GM12878 (cell line): Measurements from ENCODE around the gene TSPEAR. TPM values are rescaled to one million over a fixed set of nuclear protein-coding genes. Genes with fewer than 3 reads are reported as not detected.

Source experiments
- ATAC-seq: fragments of 200-7000 bp; cut with Tn5 transposase; 3 replicates; pipeline ENCODE4 v1.9.1; 2020; ENCODE audit warnings: mild to moderate bottlenecking, moderate library complexity
- BruUV-seq: library from RNA; stranded (reverse); fragments of 400-500 nt; replicated peaks from 2 replicates; lab custom pipeline; 2021; lab: Mats Ljungman, UMichigan
- CTCF ChIA-PET: fragments of 300-600 bp; sonication (Branson Sonifier 250); formaldehyde crosslinking; extraction: SDS; loops from one replicate; lab custom pipeline; 2021; ENCODE audit warnings: inconsistent platforms; lab: Yijun Ruan, JAX
- POLR2A ChIA-PET: fragments of 350-600 bp; formaldehyde crosslinking; extraction: SDS; loops from one replicate; lab custom pipeline; 2021; ENCODE audit warnings: inconsistent platforms; lab: Charles Lee
- RAD21 ChIA-PET: fragments of 300-600 bp; sonication (Branson Sonifier 250); formaldehyde crosslinking; loops from one replicate; lab custom pipeline; 2023; ENCODE audit warnings: antibody characterized with exemption; ENCODE audit not compliant: unreplicated experiment; lab: Charles Lee
- SMC1A ChIA-PET: fragments of 300-600 bp; sonication (Branson Sonifier 250); formaldehyde crosslinking; loops from one replicate; lab custom pipeline; 2023; ENCODE audit not compliant: unreplicated experiment, uncharacterized antibody; lab: Charles Lee
- DNase-seq: peaks from one replicate; pipeline ENCODE4 v3.0.0-alpha.2; 2011; ENCODE audit warnings: low read depth, low spot score
- FAIRE-seq: peaks from 3 replicates; lab custom pipeline; 2011; peaks lifted over from hg19 to GRCh38; lab: Jason Lieb, UNC
- H2AFZ ChIP-seq: 2 replicates; pipeline ENCODE4 v1.6.0; 2011; ENCODE audit warnings: low read depth, low read length, control low read depth; ENCODE audit not compliant: control insufficient read depth
- H3K27ac ChIP-seq: 2 replicates; pipeline ENCODE4 v1.5.1; 2011; ENCODE audit warnings: control low read depth; ENCODE audit not compliant: control insufficient read depth, insufficient read depth
- H3K27me3 ChIP-seq, 2 experiments: replicated peaks in 1 of 2; 2 replicates each; pipeline versions ENCODE4 v1.6.0 to v1.6.1; 2011; ENCODE audit warnings: low read length in 1 of 2; ENCODE audit not compliant: control insufficient read depth in 2 of 2, insufficient read depth in 2 of 2
- H3K36me3 ChIP-seq, 2 experiments: 2 replicates each; pipeline ENCODE4 v1.5.1; 2011; ENCODE audit warnings: low read length in 1 of 2; ENCODE audit not compliant: control insufficient read depth in 2 of 2, insufficient read depth in 2 of 2
- H3K4me1 ChIP-seq: 2 replicates; pipeline ENCODE4 v1.6.1; 2011; ENCODE audit warnings: mild to moderate bottlenecking, low read length, moderate library complexity, mixed read lengths; ENCODE audit not compliant: control insufficient read depth, insufficient read depth
- H3K4me2 ChIP-seq: 2 replicates; pipeline ENCODE4 v1.6.0; 2011; ENCODE audit warnings: control low read depth; ENCODE audit not compliant: control insufficient read depth, insufficient read depth
- H3K4me3 ChIP-seq: fragments of 200-600 bp; sonication (generic); 2 replicates; pipeline ENCODE4 v1.5.1; 2016
- H3K79me2 ChIP-seq: 2 replicates; pipeline ENCODE4 v1.6.0; 2011; ENCODE audit warnings: low read length; ENCODE audit not compliant: control insufficient read depth, insufficient read depth
- H3K9ac ChIP-seq: 2 replicates; pipeline ENCODE4 v1.8.0; 2011; ENCODE audit warnings: low read length, control low read depth, mixed read lengths; ENCODE audit not compliant: control insufficient read depth, insufficient read depth
- H3K9me3 ChIP-seq: replicated peaks from 3 replicates; pipeline ENCODE4 v1.5.1; 2011; ENCODE audit warnings: mild to moderate bottlenecking, low read length; ENCODE audit not compliant: control insufficient read depth, insufficient read depth
- H4K20me1 ChIP-seq: 2 replicates; pipeline ENCODE4 v1.6.0; 2011; ENCODE audit not compliant: control insufficient read depth, insufficient read depth
- NBN ChIP-seq: fragments of 450-650 bp; IDR thresholded peaks from 2 replicates; pipeline ENCODE4 v1.6.1; 2016
- SUZ12 ChIP-seq: fragments of 200-600 bp; sonication (generic); IDR thresholded peaks from one replicate; pipeline ENCODE4 v1.6.1; 2018; ENCODE audit warnings: antibody characterized with exemption, mild to moderate bottlenecking; ENCODE audit not compliant: unreplicated experiment
- ZNF384 ChIP-seq: IDR thresholded peaks from 2 replicates; pipeline ENCODE4 v1.6.1; 2012; ENCODE audit warnings: low read depth, mild to moderate bottlenecking, low read length, improper control_type of control experiment, borderline replicate concordance
- WGBS: methylation state at CpG from one replicate; pipeline ENCODE4 v1.1.6; 2016; ENCODE audit warnings: low lambda C conversion rate; ENCODE audit not compliant: insufficient replicate concordance, insufficient coverage; ENCODE audit errors: missing lambda C conversion rate; 5-methylcytosine and 5-hydroxymethylcytosine counted together
- in situ Hi-C: fragments of 300-500 bp; cut with MboI; formaldehyde crosslinking; loops from 9 replicates; pipeline ENCODE4 v1.14.3; 2018; ENCODE audit warnings: mixed read lengths
- intact Hi-C: fragments of 100-400 bp; cut with micrococcal nuclease; formaldehyde crosslinking; loops from one replicate; pipeline ENCODE4 v1.14.2; 2022; ENCODE audit not compliant: unreplicated experiment
- polyA plus RNA-seq, 11 experiments: library from polyadenylated mRNA; depleted of rRNA in 4 of 11; unstranded in 6 of 11; stranded (reverse) in 5 of 11; fragments of >200 nt; fragmentation: Nextera tagmentation in 4 of 11; fragmentation: Illumina TruSeq in 1 of 11; extraction: Ambion mirVana in 4 of 11; extraction: Trizol in 1 of 11; gene quantifications; 1 replicate in 1 of 11; 2 replicates in 10 of 11; pipeline versions ENCODE4 v1.2.1 to v1.2.3, GENCODE V29; 2011 to 2016; ENCODE audit warnings: inconsistent platforms in 2 of 11, missing spikeins in 2 of 11, low read depth in 1 of 11
- total RNA-seq, 4 experiments: library from RNA; depleted of rRNA in 3 of 4; stranded (reverse); fragments of >200 nt in 3 of 4; fragmentation: Illumina TruSeq in 1 of 4; extraction: Trizol in 1 of 4; gene quantifications; 2 replicates each; pipeline versions ENCODE4 v1.2.1 to v1.2.3, GENCODE V29; 2013 to 2021
- TF ChIP-seq, protein P1 (sequence below): fragments of 450-650 bp; formaldehyde crosslinking; IDR thresholded peaks from 2 replicates; pipeline ENCODE4 v1.4.0; 2020; ENCODE audit warnings: mild to moderate bottlenecking, moderate library complexity
- TF ChIP-seq, protein P2 (sequence below): fragments of 450-650 bp; IDR thresholded peaks from 2 replicates; pipeline ENCODE4 v1.6.1; 2017; ENCODE audit warnings: antibody characterized with exemption, mild to moderate bottlenecking, moderate library complexity

The TSPEAR gene
- total and polyA plus RNA-seq, 10 of the 15 experiments (the other 5 are each of a cell fraction or from before 2014, with no cell fraction given) = not detected

DNA sequence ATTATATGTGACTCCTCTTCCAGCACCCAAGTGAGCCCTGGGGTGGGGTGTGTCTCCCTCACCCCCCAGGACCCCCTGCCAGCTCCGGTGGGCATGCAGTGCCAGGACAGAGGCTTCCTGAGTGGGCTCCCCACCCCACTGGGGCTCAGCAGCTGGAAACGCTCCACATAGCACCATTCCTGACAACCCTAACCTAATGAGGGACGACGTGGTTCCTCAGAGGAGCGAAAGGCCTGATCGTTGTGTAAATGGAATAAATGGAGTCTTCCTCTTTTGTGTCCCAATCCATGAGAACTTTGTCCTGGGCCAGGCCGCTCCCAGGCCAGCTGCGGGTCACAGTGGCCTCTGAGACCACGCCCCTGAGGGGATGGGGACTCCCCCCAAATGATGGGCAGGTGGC, 1.8 kb upstream of the TSPEAR start (continued):
- TF ChIP-seq, protein P1, sequence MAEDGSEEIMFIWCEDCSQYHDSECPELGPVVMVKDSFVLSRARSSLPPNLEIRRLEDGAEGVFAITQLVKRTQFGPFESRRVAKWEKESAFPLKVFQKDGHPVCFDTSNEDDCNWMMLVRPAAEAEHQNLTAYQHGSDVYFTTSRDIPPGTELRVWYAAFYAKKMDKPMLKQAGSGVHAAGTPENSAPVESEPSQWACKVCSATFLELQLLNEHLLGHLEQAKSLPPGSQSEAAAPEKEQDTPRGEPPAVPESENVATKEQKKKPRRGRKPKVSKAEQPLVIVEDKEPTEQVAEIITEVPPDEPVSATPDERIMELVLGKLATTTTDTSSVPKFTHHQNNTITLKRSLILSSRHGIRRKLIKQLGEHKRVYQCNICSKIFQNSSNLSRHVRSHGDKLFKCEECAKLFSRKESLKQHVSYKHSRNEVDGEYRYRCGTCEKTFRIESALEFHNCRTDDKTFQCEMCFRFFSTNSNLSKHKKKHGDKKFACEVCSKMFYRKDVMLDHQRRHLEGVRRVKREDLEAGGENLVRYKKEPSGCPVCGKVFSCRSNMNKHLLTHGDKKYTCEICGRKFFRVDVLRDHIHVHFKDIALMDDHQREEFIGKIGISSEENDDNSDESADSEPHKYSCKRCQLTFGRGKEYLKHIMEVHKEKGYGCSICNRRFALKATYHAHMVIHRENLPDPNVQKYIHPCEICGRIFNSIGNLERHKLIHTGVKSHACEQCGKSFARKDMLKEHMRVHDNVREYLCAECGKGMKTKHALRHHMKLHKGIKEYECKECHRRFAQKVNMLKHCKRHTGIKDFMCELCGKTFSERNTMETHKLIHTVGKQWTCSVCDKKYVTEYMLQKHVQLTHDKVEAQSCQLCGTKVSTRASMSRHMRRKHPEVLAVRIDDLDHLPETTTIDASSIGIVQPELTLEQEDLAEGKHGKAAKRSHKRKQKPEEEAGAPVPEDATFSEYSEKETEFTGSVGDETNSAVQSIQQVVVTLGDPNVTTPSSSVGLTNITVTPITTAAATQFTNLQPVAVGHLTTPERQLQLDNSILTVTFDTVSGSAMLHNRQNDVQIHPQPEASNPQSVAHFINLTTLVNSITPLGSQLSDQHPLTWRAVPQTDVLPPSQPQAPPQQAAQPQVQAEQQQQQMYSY (CRISPR knock-in tag) = no peak
- TF ChIP-seq NBN (no peak), ZNF384 (no peak)
- TF ChIP-seq, all 136 proteins: peak for 0

DNA sequence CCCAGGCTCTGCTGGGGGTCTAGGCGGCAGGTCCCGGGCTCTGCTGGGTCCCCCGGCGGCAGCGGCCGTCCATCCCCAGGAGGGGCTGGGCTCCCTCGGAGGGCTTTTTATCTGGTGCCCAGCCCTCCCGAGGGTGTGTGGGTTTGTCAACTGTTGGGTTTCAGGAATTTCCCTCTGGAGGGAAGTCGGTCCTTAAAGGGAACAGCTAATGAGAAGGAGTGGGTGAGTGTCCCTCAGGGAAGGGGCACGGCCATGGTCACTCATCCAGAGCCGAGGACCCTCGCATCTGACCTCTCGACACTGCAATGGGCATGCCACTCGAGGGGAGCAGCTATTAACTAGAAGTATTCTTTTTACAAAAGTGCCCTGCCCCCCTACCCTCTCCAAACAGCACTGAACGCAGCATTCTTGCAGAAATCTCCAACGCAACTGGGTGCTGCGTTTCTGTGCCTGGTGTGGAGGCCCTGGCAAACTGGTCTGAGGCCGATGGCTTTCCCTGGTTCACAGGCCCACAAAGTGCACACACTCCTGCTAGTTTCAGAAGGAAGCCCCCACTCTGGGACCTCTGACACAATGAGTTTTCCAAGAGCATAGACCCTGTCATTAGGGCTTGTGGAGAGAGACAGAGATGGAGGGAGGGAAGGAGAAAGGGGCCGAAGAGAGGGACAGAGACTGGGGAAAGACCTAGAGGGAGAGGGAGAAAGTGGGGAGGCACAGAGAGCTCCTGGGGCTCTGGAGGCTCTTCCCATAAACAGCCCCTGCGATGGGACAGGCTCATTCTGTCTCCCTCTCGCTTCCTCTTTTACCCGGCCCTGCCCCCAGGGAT, 1.0 kb upstream of the TSPEAR start:
- FAIRE-seq (no peak), ATAC-seq (no peak), DNase-seq (no peak)
- H3K27me3 ChIP-seq = peaks cover 12 to 18% of the 10 kb centered on the region in 2 experiments; a peak in 3 of 4 replicates
- H3K4me3 ChIP-seq = no peak overlapping the region
- H3K4me1 ChIP-seq = no peaks in the 10 kb centered on the region
- no peak overlapping the region for H3K27ac ChIP-seq
- in situ Hi-C loops (no loop called here), intact Hi-C loops (no loop called here)
- ChIA-PET SMC1A (no interaction called here), POLR2A (no interaction called here), CTCF (interaction anchor here (1.6 kb wide), 1 partner anchor 81 kb away, joined by 5 read pairs; no protein-coding TSS in a partner anchor), RAD21 (no interaction called here)
- H3K9ac ChIP-seq = no peak overlapping the region
- TF ChIP-seq, protein P2, sequence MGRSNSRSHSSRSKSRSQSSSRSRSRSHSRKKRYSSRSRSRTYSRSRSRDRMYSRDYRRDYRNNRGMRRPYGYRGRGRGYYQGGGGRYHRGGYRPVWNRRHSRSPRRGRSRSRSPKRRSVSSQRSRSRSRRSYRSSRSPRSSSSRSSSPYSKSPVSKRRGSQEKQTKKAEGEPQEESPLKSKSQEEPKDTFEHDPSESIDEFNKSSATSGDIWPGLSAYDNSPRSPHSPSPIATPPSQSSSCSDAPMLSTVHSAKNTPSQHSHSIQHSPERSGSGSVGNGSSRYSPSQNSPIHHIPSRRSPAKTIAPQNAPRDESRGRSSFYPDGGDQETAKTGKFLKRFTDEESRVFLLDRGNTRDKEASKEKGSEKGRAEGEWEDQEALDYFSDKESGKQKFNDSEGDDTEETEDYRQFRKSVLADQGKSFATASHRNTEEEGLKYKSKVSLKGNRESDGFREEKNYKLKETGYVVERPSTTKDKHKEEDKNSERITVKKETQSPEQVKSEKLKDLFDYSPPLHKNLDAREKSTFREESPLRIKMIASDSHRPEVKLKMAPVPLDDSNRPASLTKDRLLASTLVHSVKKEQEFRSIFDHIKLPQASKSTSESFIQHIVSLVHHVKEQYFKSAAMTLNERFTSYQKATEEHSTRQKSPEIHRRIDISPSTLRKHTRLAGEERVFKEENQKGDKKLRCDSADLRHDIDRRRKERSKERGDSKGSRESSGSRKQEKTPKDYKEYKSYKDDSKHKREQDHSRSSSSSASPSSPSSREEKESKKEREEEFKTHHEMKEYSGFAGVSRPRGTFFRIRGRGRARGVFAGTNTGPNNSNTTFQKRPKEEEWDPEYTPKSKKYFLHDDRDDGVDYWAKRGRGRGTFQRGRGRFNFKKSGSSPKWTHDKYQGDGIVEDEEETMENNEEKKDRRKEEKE = no peak
- peak; percentile 24 for TF ChIP-seq SUZ12
- WGBS = 5% methylated on average over 22 of the region's 22 CpGs
- no peaks in the 10 kb centered on the region; the same call in 2 of the 3 replicates for H3K9me3 ChIP-seq
- no peaks in the 10 kb centered on the region for H4K20me1 ChIP-seq
- BruUV-seq = no TSS peak
- H2AFZ ChIP-seq = no peak overlapping the region
- H3K79me2 ChIP-seq = no peaks in the 10 kb centered on the region
- H3K36me3 ChIP-seq = no peaks in the 10 kb centered on the region
- no peak overlapping the region for H3K4me2 ChIP-seq
